GM23248 (cell line): ENCODE results near the gene OPTC. TPM values are rescaled to one million over a fixed set of nuclear protein-coding genes. Genes with fewer than 3 reads are reported as not detected.

Source experiments
- DNase-seq: peaks from one replicate; pipeline ENCODE4 v3.0.0-alpha.2; 2015
- H2AFZ ChIP-seq: fragments of 200-600 bp; sonication (generic); 2 replicates; pipeline ENCODE4 v1.6.1; 2016; ENCODE audit warnings: antibody characterized with exemption
- H3F3A ChIP-seq: fragments of 200-600 bp; sonication (generic); 2 replicates; pipeline ENCODE4 v1.6.1; 2016; ENCODE audit warnings: mild to moderate bottlenecking, antibody characterized with exemption, mixed run types; ENCODE audit not compliant: insufficient read depth
- H3K27ac ChIP-seq: fragments of 200-600 bp; sonication (generic); 2 replicates; pipeline ENCODE4 v1.5.1; 2016; ENCODE audit warnings: mild to moderate bottlenecking
- H3K27me3 ChIP-seq: fragments of 200-600 bp; sonication (generic); replicated peaks from 2 replicates; pipeline ENCODE4 v1.6.1; 2016; ENCODE audit warnings: mild to moderate bottlenecking; ENCODE audit not compliant: insufficient read depth
- H3K36me3 ChIP-seq: fragments of 200-600 bp; sonication (generic); 2 replicates; pipeline ENCODE4 v1.6.1; 2016; ENCODE audit warnings: low read depth, mild to moderate bottlenecking
- H3K4me1 ChIP-seq: fragments of 200-600 bp; sonication (generic); 2 replicates; pipeline ENCODE4 v1.6.1; 2016; ENCODE audit warnings: mild to moderate bottlenecking; ENCODE audit not compliant: insufficient read depth
- H3K4me2 ChIP-seq: fragments of 200-600 bp; sonication (generic); one replicate; pipeline ENCODE4 v1.6.1; 2016; ENCODE audit warnings: mild to moderate bottlenecking; ENCODE audit not compliant: unreplicated experiment
- H3K4me3 ChIP-seq: fragments of 200-600 bp; sonication (generic); 2 replicates; pipeline ENCODE4 v1.5.1; 2016; ENCODE audit warnings: mild to moderate bottlenecking
- H3K79me2 ChIP-seq: fragments of 200-600 bp; sonication (generic); 2 replicates; pipeline ENCODE4 v1.6.1; 2016; ENCODE audit warnings: mild to moderate bottlenecking; ENCODE audit not compliant: insufficient read depth
- H3K9ac ChIP-seq: fragments of 200-600 bp; sonication (generic); 2 replicates; pipeline ENCODE4 v1.6.1; 2016; ENCODE audit warnings: mild to moderate bottlenecking
- H3K9me2 ChIP-seq: fragments of 200-600 bp; sonication (generic); 2 replicates; pipeline ENCODE4 v1.6.1; 2016; ENCODE audit warnings: mixed run types, mild to moderate bottlenecking, moderate library complexity; ENCODE audit not compliant: insufficient read depth
- H3K9me3 ChIP-seq: fragments of 200-600 bp; sonication (generic); one replicate; pipeline ENCODE4 v1.6.1; 2017; ENCODE audit warnings: low read depth
- H4K20me1 ChIP-seq: fragments of 200-600 bp; sonication (generic); 2 replicates; pipeline ENCODE4 v1.6.0; 2016; ENCODE audit not compliant: insufficient read depth
- EZH2 ChIP-seq: fragments of 200-600 bp; sonication (generic); IDR thresholded peaks from 2 replicates; pipeline ENCODE4 v1.6.1; 2018; ENCODE audit warnings: antibody characterized with exemption, mild to moderate bottlenecking; ENCODE audit not compliant: insufficient read depth, poor library complexity, severe bottlenecking
- EZH2phosphoT487 ChIP-seq: fragments of 200-600 bp; sonication (generic); IDR thresholded peaks from 2 replicates; pipeline ENCODE4 v1.6.1; 2018; ENCODE audit warnings: antibody characterized with exemption, moderate library complexity, mild to moderate bottlenecking, low read depth; ENCODE audit not compliant: insufficient read depth
- WGBS, 2 experiments: methylation state at CpG; one replicate each; pipeline ENCODE4 v1.1.6; 2015 to 2017; ENCODE audit warnings: low lambda C conversion rate in 2 of 2, low coverage in 1 of 2; ENCODE audit errors: missing lambda C conversion rate in 2 of 2; 5-methylcytosine and 5-hydroxymethylcytosine counted together
- in situ Hi-C: fragments of 300-500 bp; cut with MboI; formaldehyde crosslinking; loops from 2 replicates; pipeline ENCODE4 v1.15.0; 2020
- polyA plus RNA-seq: library from polyadenylated mRNA; unstranded; fragments of >200 nt; fragmentation: Nextera tagmentation; extraction: Ambion mirVana; gene quantifications from 2 replicates; pipeline ENCODE4 v1.2.1, GENCODE V29; 2016
- total RNA-seq: library from RNA; depleted of rRNA; stranded (reverse); fragments of >200 nt; shearing (Covaris generic); gene quantifications from 2 replicates; pipeline ENCODE4 v1.2.3, GENCODE V29; 2014

Gene OPTC
- total and polyA plus RNA-seq, 2 experiments from 2014 or later = not detected

- Histone ChIP-seq H3K9me3 (no peaks in the 10 kb centered on the region), H3K9ac (no peak overlapping the region), H4K20me1 (no peaks in the 10 kb centered on the region), H3F3A (no peaks in the 10 kb centered on the region; the same call in 1 of the 2 replicates), H3K36me3 (no peaks in the 10 kb centered on the region), H3K4me3 (no peak overlapping the region), H2AFZ (no peak overlapping the region), H3K9me2 (no peaks in the 10 kb centered on the region), H3K4me2 (no peak overlapping the region), H3K27ac (no peak overlapping the region), H3K4me1 (peaks cover 30% of the 10 kb centered on the region), H3K79me2 (no peaks in the 10 kb centered on the region), H3K27me3 (no peaks in the 10 kb centered on the region)
- WGBS, 2 experiments = 91 to 93% methylated on average over 10 of the region's 10 CpGs
- in situ Hi-C loops = no loop called here
- DNase-seq = peak; percentile 17
- TF ChIP-seq EZH2 (no peak), EZH2phosphoT487 (no peak)
Measured at GRCh38 chr1:203519053-203519840, 25.3 kb downstream of the OPTC start.

- in situ Hi-C loops = no loop called here
- no peak overlapping the region for H3K9ac ChIP-seq
- DNase-seq = no peak
- no peak overlapping the region for H2AFZ ChIP-seq
- H3K79me2 ChIP-seq = no peaks in the 10 kb centered on the region
- peaks cover 26% of the 10 kb centered on the region for H3K4me1 ChIP-seq
- WGBS, 2 experiments = 89 to 91% methylated on average over 6 of the region's 6 CpGs
- no peaks in the 10 kb centered on the region for H3K9me3 ChIP-seq
- no peak overlapping the region for H3K4me3 ChIP-seq
- H3F3A ChIP-seq = no peaks in the 10 kb centered on the region; the same call in 1 of the 2 replicates
- H4K20me1 ChIP-seq = no peaks in the 10 kb centered on the region
- no peaks in the 10 kb centered on the region for H3K36me3 ChIP-seq
- H3K9me2 ChIP-seq = no peaks in the 10 kb centered on the region
- TF ChIP-seq EZH2 (no peak), EZH2phosphoT487 (no peak)
- H3K27me3 ChIP-seq = no peaks in the 10 kb centered on the region
- no peak overlapping the region for H3K4me2 ChIP-seq
- no peak overlapping the region for H3K27ac ChIP-seq
Measured at GRCh38 chr1:203519896-203520295, 25.9 kb downstream of the OPTC start.

GRCh38 chr1:203520315-203520714 lies 26.4 kb downstream of the OPTC start:
- Histone ChIP-seq H2AFZ (0 out of 2 replicates have a peak overlapping the region, but pooled peaks have one; percentile 16), H3K27ac (no peak overlapping the region), H4K20me1 (no peaks in the 10 kb centered on the region), H3K4me2 (peak overlapping the region; percentile 20), H3K4me1 (peaks cover 26% of the 10 kb centered on the region), H3K9ac (peak overlapping the region; percentile 31), H3F3A (no peaks in the 10 kb centered on the region; the same call in 1 of the 2 replicates), H3K9me3 (no peaks in the 10 kb centered on the region), H3K79me2 (no peaks in the 10 kb centered on the region), H3K27me3 (no peaks in the 10 kb centered on the region), H3K36me3 (no peaks in the 10 kb centered on the region), H3K4me3 (no peak overlapping the region), H3K9me2 (no peaks in the 10 kb centered on the region)
- in situ Hi-C loops = no loop called here
- DNase-seq = peak; percentile 79
- 20 to 26% methylated on average over 5 of the region's 5 CpGs for WGBS, 2 experiments
- TF ChIP-seq EZH2 (no peak), EZH2phosphoT487 (no peak)

- Histone ChIP-seq H3K4me1 (peaks cover 29% of the 10 kb centered on the region), H3K9ac (no peak overlapping the region), H3F3A (no peaks in the 10 kb centered on the region; the same call in 1 of the 2 replicates), H3K4me2 (peak overlapping the region; percentile 20), H3K27ac (no peak overlapping the region), H3K79me2 (no peaks in the 10 kb centered on the region), H3K9me2 (no peaks in the 10 kb centered on the region), H3K4me3 (no peak overlapping the region), H3K9me3 (no peaks in the 10 kb centered on the region), H2AFZ (no peak overlapping the region), H3K27me3 (no peaks in the 10 kb centered on the region), H4K20me1 (no peaks in the 10 kb centered on the region), H3K36me3 (no peaks in the 10 kb centered on the region)
- DNase-seq = peak; percentile 55
- in situ Hi-C loops = no loop called here
- WGBS, 2 experiments = 70 to 77% methylated on average over 9 to 10 of the region's 10 CpGs
- TF ChIP-seq EZH2 = no peak
- TF ChIP-seq EZH2phosphoT487 = no peak
Measured at GRCh38 chr1:203521074-203521794, 27.3 kb downstream of the OPTC start.
